ENCODE results near the gene AK8.

AK8 gene

GRCh38 chr9:132791699-132792240, 86.3 kb downstream of the AK8 start:
- DNase-seq (ENCODE audit: low read depth, low spot score) = no peak
- no peak overlapping the region for H3K4me3 ChIP-seq (ENCODE audit: low read depth, low read length)
- in situ Hi-C loops (cut with HindIII; ENCODE audit: low sequenced_read_pairs) = no loop called here
- TF ChIP-seq CTCF (IDR thresholded peaks at IDR 0.05; ENCODE audit: low read depth, low read length) = no peak

- DNase-seq (ENCODE audit: low read depth, low spot score) = no peak
- no peak for TF ChIP-seq CTCF (IDR thresholded peaks at IDR 0.05; ENCODE audit: low read depth, low read length)
- H3K4me3 ChIP-seq (ENCODE audit: low read depth, low read length) = no peak overlapping the region
- in situ Hi-C loops (cut with HindIII; ENCODE audit: low sequenced_read_pairs) = no loop called here
These were observed 88.4 kb downstream of the AK8 start for GRCh38 chr9:132789719-132790118.

GRCh38 chr9:132788378-132788777, 89.7 kb downstream of the AK8 start:
- TF ChIP-seq CTCF (IDR thresholded peaks at IDR 0.05; ENCODE audit: low read depth, low read length) = no peak
- no peak for DNase-seq (ENCODE audit: low read depth, low spot score)
- no peak overlapping the region for H3K4me3 ChIP-seq (ENCODE audit: low read depth, low read length)
- in situ Hi-C loops (cut with HindIII; ENCODE audit: low sequenced_read_pairs) = no loop called here

GRCh38 chr9:132787748-132788159, 90.3 kb downstream of the AK8 start:
- in situ Hi-C loops (cut with HindIII; ENCODE audit: low sequenced_read_pairs) = no loop called here
- TF ChIP-seq CTCF (IDR thresholded peaks at IDR 0.05; ENCODE audit: low read depth, low read length) = no peak
- H3K4me3 ChIP-seq (ENCODE audit: low read depth, low read length) = no peak overlapping the region
- no peak for DNase-seq (ENCODE audit: low read depth, low spot score)

GRCh38 chr9:132784286-132784830, 93.7 kb downstream of the AK8 start:
- no peak for DNase-seq (ENCODE audit: low read depth, low spot score)
- in situ Hi-C loops (cut with HindIII; ENCODE audit: low sequenced_read_pairs) = no loop called here
- H3K4me3 ChIP-seq (ENCODE audit: low read depth, low read length) = no peak overlapping the region
- no peak for TF ChIP-seq CTCF (IDR thresholded peaks at IDR 0.05; ENCODE audit: low read depth, low read length)

GRCh38 chr9:132783006-132783405, 95.1 kb downstream of the AK8 start:
- in situ Hi-C loops (cut with HindIII; ENCODE audit: low sequenced_read_pairs) = no loop called here
- no peak for TF ChIP-seq CTCF (IDR thresholded peaks at IDR 0.05; ENCODE audit: low read depth, low read length)
- H3K4me3 ChIP-seq (ENCODE audit: low read depth, low read length) = no peak overlapping the region
- no peak for DNase-seq (ENCODE audit: low read depth, low spot score)

Data from astrocyte of the spinal cord (primary cell).